Neutrophil (primary cell): ENCODE results near the gene NR1I3.

Experiments used
- H3K27ac ChIP-seq: fragments of 200-600 bp; sonication (generic); 2 replicates; pipeline ENCODE4 v1.5.1; 2016; ENCODE audit warnings: mild to moderate bottlenecking, moderate library complexity
- H3K27me3 ChIP-seq: fragments of 200-600 bp; sonication (generic); 2 replicates; pipeline ENCODE4 v1.6.0; 2016; ENCODE audit warnings: mild to moderate bottlenecking
- H3K36me3 ChIP-seq: fragments of 200-600 bp; sonication (generic); 2 replicates; pipeline ENCODE4 v1.5.1; 2017
- H3K4me1 ChIP-seq, 2 experiments: fragments of 200-600 bp in 1 of 2; sonication (generic) in 1 of 2; 1 replicate in 1 of 2; 2 replicates in 1 of 2; pipeline versions ENCODE4 v1.5.1 to v1.6.1; 2013 to 2016; ENCODE audit warnings: low read depth in 1 of 2, low read length in 1 of 2, mild to moderate bottlenecking in 1 of 2, moderate library complexity in 1 of 2; ENCODE audit not compliant: control insufficient read depth in 1 of 2, insufficient read depth in 1 of 2
- H3K4me3 ChIP-seq, 2 experiments: fragments of 200-600 bp in 1 of 2; sonication (generic) in 1 of 2; 1 replicate in 1 of 2; 2 replicates in 1 of 2; pipeline ENCODE4 v1.5.1; 2013 to 2016; ENCODE audit warnings: low read depth in 1 of 2, low read length in 1 of 2, mild to moderate bottlenecking in 1 of 2, moderate library complexity in 1 of 2
- H3K9me3 ChIP-seq: fragments of 200-600 bp; sonication (generic); 2 replicates; pipeline ENCODE4 v1.5.1; 2016
- TF ChIP-seq, protein P1 (sequence below): fragments of 200-600 bp; sonication (generic); IDR thresholded peaks from 2 replicates; pipeline ENCODE4 v1.5.1; 2016; ENCODE audit warnings: antibody characterized with exemption

NR1I3 gene

DNA sequence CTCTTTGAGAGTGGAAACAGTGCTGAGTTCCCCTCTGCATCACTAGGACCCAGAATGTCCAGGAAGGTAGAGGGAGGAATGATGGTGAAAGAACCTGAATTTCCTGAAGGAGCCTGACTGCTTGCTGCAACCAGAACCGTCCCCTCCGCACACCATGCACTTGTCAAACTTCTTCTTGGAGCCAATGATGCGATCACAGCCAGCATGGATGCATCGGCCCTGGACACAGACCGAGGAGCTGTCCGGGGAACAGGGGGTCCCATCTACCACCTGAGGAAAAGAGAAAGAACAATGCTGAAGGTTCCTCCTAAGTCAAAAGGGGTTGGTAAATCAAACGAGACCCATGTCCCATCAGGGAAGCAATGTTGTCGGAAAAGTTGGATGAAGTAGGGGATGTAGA is 46.0 kb downstream of the NR1I3 start:
- Histone ChIP-seq H3K27ac (no peak overlapping the region), H3K9me3 (no peaks in the 10 kb centered on the region), H3K27me3 (no peaks in the 10 kb centered on the region), H3K4me1 (peaks cover 3 to 9% of the 10 kb centered on the region in 2 experiments), H3K4me3 (no peak overlapping the region), H3K36me3 (no peaks in the 10 kb centered on the region)
- TF ChIP-seq, protein P1, sequence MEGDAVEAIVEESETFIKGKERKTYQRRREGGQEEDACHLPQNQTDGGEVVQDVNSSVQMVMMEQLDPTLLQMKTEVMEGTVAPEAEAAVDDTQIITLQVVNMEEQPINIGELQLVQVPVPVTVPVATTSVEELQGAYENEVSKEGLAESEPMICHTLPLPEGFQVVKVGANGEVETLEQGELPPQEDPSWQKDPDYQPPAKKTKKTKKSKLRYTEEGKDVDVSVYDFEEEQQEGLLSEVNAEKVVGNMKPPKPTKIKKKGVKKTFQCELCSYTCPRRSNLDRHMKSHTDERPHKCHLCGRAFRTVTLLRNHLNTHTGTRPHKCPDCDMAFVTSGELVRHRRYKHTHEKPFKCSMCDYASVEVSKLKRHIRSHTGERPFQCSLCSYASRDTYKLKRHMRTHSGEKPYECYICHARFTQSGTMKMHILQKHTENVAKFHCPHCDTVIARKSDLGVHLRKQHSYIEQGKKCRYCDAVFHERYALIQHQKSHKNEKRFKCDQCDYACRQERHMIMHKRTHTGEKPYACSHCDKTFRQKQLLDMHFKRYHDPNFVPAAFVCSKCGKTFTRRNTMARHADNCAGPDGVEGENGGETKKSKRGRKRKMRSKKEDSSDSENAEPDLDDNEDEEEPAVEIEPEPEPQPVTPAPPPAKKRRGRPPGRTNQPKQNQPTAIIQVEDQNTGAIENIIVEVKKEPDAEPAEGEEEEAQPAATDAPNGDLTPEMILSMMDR: no peak

DNA sequence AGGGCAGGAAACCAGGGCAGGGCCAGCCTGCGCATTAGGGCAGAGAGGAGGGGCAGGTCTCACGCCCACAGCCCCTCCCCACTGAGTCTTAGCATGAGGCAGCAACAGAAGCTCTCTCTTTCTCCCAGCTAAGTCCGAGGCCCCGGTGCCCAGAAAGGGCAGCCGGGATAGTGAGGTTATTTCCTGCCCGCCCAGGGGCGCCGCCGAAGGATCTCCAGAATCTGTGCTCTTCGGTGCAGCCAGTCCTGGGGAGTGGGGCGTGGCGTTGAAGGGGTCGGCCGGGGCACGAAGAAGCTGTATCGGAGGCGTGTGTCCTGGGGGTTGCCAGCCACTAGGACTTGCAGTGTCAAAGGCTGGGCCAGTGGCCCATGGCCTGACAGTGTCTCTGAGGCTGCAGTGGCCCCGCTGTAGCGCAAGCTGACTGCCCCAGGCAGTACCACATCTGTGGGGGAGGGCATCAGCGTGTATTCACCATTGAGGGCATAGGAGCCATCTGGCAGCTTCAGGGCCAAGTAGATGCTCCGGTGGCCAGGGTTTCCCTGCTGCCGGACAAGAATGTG is 47.0 kb downstream of the NR1I3 start:
- Histone ChIP-seq H3K4me3 (no peak overlapping the region), H3K27ac (no peak overlapping the region), H3K27me3 (no peaks in the 10 kb centered on the region), H3K4me1 (peaks cover 8 to 14% of the 10 kb centered on the region in 2 experiments), H3K9me3 (no peaks in the 10 kb centered on the region), H3K36me3 (no peaks in the 10 kb centered on the region)
- TF ChIP-seq, protein P1: no peak

DNA sequence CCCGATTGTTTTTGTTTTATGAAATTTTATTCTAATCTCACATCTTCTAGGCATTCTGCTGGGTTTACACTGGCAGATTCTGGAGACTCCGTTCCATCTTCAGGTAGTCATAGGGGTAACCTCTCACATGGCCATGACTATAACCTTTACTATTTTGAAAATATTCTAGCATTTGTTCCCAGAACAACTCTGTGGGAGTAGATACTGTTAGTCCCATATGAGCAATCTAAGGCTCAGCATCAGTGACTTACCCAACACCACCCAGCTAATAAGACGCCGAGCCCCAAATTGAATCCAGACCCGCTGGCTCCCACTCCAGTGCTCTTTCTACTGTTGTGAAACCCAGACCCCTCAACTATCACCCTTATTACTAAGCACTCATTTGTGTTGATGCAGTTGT is 49.0 kb downstream of the NR1I3 start:
- no peaks in the 10 kb centered on the region for H3K9me3 ChIP-seq
- no peaks in the 10 kb centered on the region for H3K36me3 ChIP-seq
- H3K27ac ChIP-seq: no peak overlapping the region
- TF ChIP-seq, protein P1: no peak
- no peak overlapping the region for H3K4me3 ChIP-seq
- H3K4me1 ChIP-seq: peaks cover 28 to 33% of the 10 kb centered on the region in 2 experiments
- H3K27me3 ChIP-seq: no peaks in the 10 kb centered on the region

DNA sequence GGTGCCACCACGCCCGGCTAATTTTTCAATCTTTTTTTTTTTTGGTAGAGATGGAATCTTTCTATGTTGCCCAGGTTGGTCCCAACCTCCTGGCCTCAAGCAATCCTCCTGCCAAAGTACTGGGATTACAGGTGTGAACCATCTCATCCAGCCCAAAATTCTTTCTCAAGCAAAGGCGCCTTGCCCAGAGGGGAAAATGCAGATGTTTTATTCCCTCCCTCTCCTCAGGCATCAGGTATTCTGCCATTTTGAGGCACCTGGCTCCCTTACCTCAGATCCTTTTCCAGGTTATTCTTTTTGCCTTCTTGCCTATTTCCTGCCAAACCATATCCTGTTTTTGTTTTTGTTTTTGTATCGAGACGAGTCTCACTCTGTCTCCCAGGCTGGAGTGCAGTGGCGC is 49.6 kb downstream of the NR1I3 start:
- Histone ChIP-seq H3K27me3 (no peaks in the 10 kb centered on the region), H3K4me3 (no peak overlapping the region), H3K36me3 (no peaks in the 10 kb centered on the region), H3K9me3 (no peaks in the 10 kb centered on the region), H3K4me1 (peaks cover 29 to 33% of the 10 kb centered on the region in 2 experiments), H3K27ac (no peak overlapping the region)
- TF ChIP-seq, protein P1: no peak

DNA sequence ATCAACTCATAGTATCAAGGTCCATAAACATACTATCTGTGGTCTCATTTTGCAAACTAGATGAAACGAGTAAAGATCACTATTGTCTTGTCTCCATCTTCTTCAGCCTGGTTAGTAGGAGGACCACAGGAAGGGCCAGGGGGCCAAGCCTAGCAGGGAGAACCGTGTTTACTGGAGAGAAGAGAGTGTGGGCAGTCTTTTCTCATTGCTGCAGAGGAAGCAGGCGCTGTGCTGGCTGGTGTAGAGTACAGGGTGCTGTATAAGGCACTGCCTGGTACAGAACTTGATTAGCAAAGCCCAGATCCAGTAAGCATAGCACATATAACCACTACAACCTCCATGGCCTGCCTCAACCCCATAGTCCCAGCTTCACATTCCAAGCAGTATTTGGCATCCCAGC is 50.7 kb downstream of the NR1I3 start:
- TF ChIP-seq, protein P1: no peak
- no peaks in the 10 kb centered on the region for H3K9me3 ChIP-seq
- peaks cover 28 to 29% of the 10 kb centered on the region in 2 experiments for H3K4me1 ChIP-seq
- H3K27ac ChIP-seq: no peak overlapping the region
- H3K27me3 ChIP-seq: no peaks in the 10 kb centered on the region
- H3K4me3 ChIP-seq: no peak overlapping the region
- no peaks in the 10 kb centered on the region for H3K36me3 ChIP-seq
